SK-N-SH treated with all-trans-retinoic acid at 6 μM for 48 hours (cell line): ENCODE measurements around the gene ZBTB12.

ENCODE experiments used
- ATAC-seq: fragments of 200-7000 bp; cut with Tn5 transposase; 3 replicates; pipeline ENCODE4 v1.9.1; 2020; ENCODE audit warnings: mild to moderate bottlenecking, moderate library complexity
- ARNTL ChIP-seq: fragments of 450-650 bp; formaldehyde crosslinking; IDR thresholded peaks from 2 replicates; pipeline ENCODE4 v1.5.0; 2020; ENCODE audit warnings: low read depth, mild to moderate bottlenecking, moderate library complexity, borderline replicate concordance
- CREB5 ChIP-seq: fragments of 250-450 bp; sonication (Bioruptor Pico); IDR thresholded peaks from 2 replicates; pipeline ENCODE4 v1.5.1; 2020; ENCODE audit warnings: low read depth, mild to moderate bottlenecking, moderate library complexity
- CSDC2 ChIP-seq: fragments of 250-450 bp; sonication (Bioruptor Pico); IDR thresholded peaks from 2 replicates; pipeline ENCODE4 v1.5.0; 2020; ENCODE audit warnings: mild to moderate bottlenecking, moderate library complexity
- CSRNP3 ChIP-seq: fragments of 250-450 bp; sonication (Bioruptor Pico); IDR thresholded peaks from 2 replicates; pipeline ENCODE4 v1.5.1; 2021; ENCODE audit warnings: mild to moderate bottlenecking, moderate library complexity
- ESRRG ChIP-seq: fragments of 250-450 bp; sonication (Bioruptor Pico); IDR thresholded peaks from 2 replicates; pipeline ENCODE4 v1.6.1; 2021; ENCODE audit warnings: mild to moderate bottlenecking
- ISL1 ChIP-seq: fragments of 250-450 bp; sonication (Bioruptor Pico); IDR thresholded peaks from 2 replicates; pipeline ENCODE4 v2.1.2; 2022; ENCODE audit warnings: mild to moderate bottlenecking, moderate library complexity
- OSR1 ChIP-seq: fragments of 250-450 bp; sonication (Bioruptor Pico); IDR thresholded peaks from 2 replicates; pipeline ENCODE4 v1.8.0; 2022; ENCODE audit warnings: moderate library complexity, mild to moderate bottlenecking, inconsistent platforms
- PATZ1 ChIP-seq: fragments of 250-450 bp; sonication (Bioruptor Pico); IDR thresholded peaks from 2 replicates; pipeline ENCODE4 v1.8.0; 2020; ENCODE audit warnings: mild to moderate bottlenecking, moderate library complexity, borderline replicate concordance
- POU6F1 ChIP-seq: fragments of 250-450 bp; sonication (Bioruptor Pico); IDR thresholded peaks from 2 replicates; pipeline ENCODE4 v1.8.0; 2021; ENCODE audit warnings: low read depth, mild to moderate bottlenecking, moderate library complexity, borderline replicate concordance
- RARB ChIP-seq: fragments of 250-450 bp; sonication (Bioruptor Pico); IDR thresholded peaks from 2 replicates; pipeline ENCODE4 v1.8.0; 2021; ENCODE audit warnings: mild to moderate bottlenecking, moderate library complexity
- TCF4 ChIP-seq: fragments of 250-450 bp; sonication (Bioruptor Pico); IDR thresholded peaks from 2 replicates; pipeline ENCODE4 v1.8.0; 2021; ENCODE audit warnings: mild to moderate bottlenecking, moderate library complexity, borderline replicate concordance
- TOX ChIP-seq: fragments of 250-450 bp; sonication (Bioruptor Pico); IDR thresholded peaks from 2 replicates; pipeline ENCODE4 v1.8.0; 2021; ENCODE audit warnings: mild to moderate bottlenecking, moderate library complexity, borderline replicate concordance
- TSHZ2 ChIP-seq: fragments of 250-450 bp; sonication (Bioruptor Pico); IDR thresholded peaks from 2 replicates; pipeline ENCODE4 v1.5.0; 2020; ENCODE audit warnings: mild to moderate bottlenecking, moderate library complexity
- ZFP30 ChIP-seq: fragments of 450-650 bp; formaldehyde crosslinking; IDR thresholded peaks from 2 replicates; pipeline ENCODE4 v1.5.0; 2022; ENCODE audit warnings: mild to moderate bottlenecking, moderate library complexity
- ZNF70 ChIP-seq: fragments of 450-650 bp; formaldehyde crosslinking; IDR thresholded peaks from 2 replicates; pipeline ENCODE4 v1.5.0; 2020; ENCODE audit warnings: mild to moderate bottlenecking, moderate library complexity
- ZNF8 ChIP-seq: fragments of 450-650 bp; formaldehyde crosslinking; IDR thresholded peaks from 2 replicates; pipeline ENCODE4 v1.5.0; 2020; ENCODE audit warnings: mild to moderate bottlenecking, moderate library complexity

The ZBTB12 gene

GRCh38 chr6:31887173-31888007, 14.5 kb downstream of the ZBTB12 start:
- TF ChIP-seq OSR1 (CRISPR knock-in tag), result no peak
- no peak for TF ChIP-seq ESRRG (CRISPR knock-in tag)
- TF ChIP-seq TSHZ2 (CRISPR knock-in tag), result no peak
- ATAC-seq, result no peak

- no peak for ATAC-seq
These were observed 15.3 kb downstream of the ZBTB12 start for GRCh38 chr6:31886541-31886991.

More at GRCh38 chr6:31886541-31886991, 15.3 kb downstream of the ZBTB12 start:
- TF ChIP-seq ZNF70 (CRISPR knock-in tag) (no peak), CSDC2 (CRISPR knock-in tag) (no peak), ISL1 (CRISPR knock-in tag) (no peak), CSRNP3 (no peak), POU6F1 (no peak), TSHZ2 (CRISPR knock-in tag) (no peak), ZFP30 (CRISPR knock-in tag) (no peak), RARB (CRISPR knock-in tag) (no peak), TOX (CRISPR knock-in tag) (no peak), PATZ1 (CRISPR knock-in tag) (no peak), ZNF8 (CRISPR knock-in tag) (no peak), ARNTL (CRISPR knock-in tag) (no peak), OSR1 (CRISPR knock-in tag) (no peak), TCF4 (CRISPR knock-in tag) (no peak), CREB5 (no peak)
